ENCODE data around the gene ATP9B. TPM values are rescaled to one million over a fixed set of nuclear protein-coding genes. Genes with fewer than 3 reads are reported as not detected.

Gene ATP9B
- total RNA-seq, 1 experiment from 2014 or later: 25.5 TPM

GRCh38 chr18:79395761-79396404 lies 326.7 kb downstream of the ATP9B start, which contains the start of gene NFATC1:
NFATC1 (plus strand) TSS chr18:79395930; CDS start chr18:79396225, 295 bp downstream.
- CTCF ChIA-PET: interaction anchor here (0.7 to 1.2 kb wide), 3 partner anchors 15 to 218 kb away, joined by 3 to 4 read pairs (median 3); no protein-coding TSS in a partner anchor
- Mint-ChIP-seq H3K27ac (ENCODE audit: low read depth, unreplicated experiment) (no peak within 1 kb of the TSS), H3K27me3 (ENCODE audit: insufficient read depth, unreplicated experiment) (no peaks in the 10 kb centered on the region)

GRCh38 chr18:79396431-79397246 lies 327.4 kb downstream of the ATP9B start:
- Mint-ChIP-seq H3K4me3 (ENCODE audit: unreplicated experiment) (peak overlapping the region; percentile 71), H3K9me3 (ENCODE audit: unreplicated experiment) (no peaks in the 10 kb centered on the region), H3K36me3 (ENCODE audit: insufficient read depth, unreplicated experiment) (no peaks in the 10 kb centered on the region), H3K27me3 (ENCODE audit: insufficient read depth, unreplicated experiment) (no peaks in the 10 kb centered on the region), H3K4me1 (ENCODE audit: insufficient read depth, unreplicated experiment) (no peaks in the 10 kb centered on the region), H3K27ac (ENCODE audit: low read depth, unreplicated experiment) (no peak overlapping the region)
- no TSS peak for BruUV-seq (replicated peaks)
- DNase-seq (ENCODE audit: unreplicated experiment): peak; percentile 45
- ChIA-PET POLR2A (no interaction called here), CTCF (interaction anchor here (0.7 to 1.2 kb wide), 3 partner anchors 16 to 217 kb away, joined by 3 to 4 read pairs (median 3); no protein-coding TSS in a partner anchor)
- intact Hi-C loops (cut with micrococcal nuclease): no loop called here
- TF ChIP-seq CTCF (IDR thresholded peaks at IDR 0.05; ENCODE audit: unreplicated experiment): no peak

More at GRCh38 chr18:79395761-79396404, 326.7 kb downstream of the ATP9B start, which contains the start of gene NFATC1:
- no peaks in the 10 kb centered on the region for H3K9me3 Mint-ChIP-seq (ENCODE audit: unreplicated experiment)
- no peaks in the 10 kb centered on the region for H3K36me3 Mint-ChIP-seq (ENCODE audit: insufficient read depth, unreplicated experiment)
- POLR2A ChIA-PET: interaction anchor here (0.6 kb wide), 1 partner anchor 299 kb away, joined by 3 read pairs; no protein-coding TSS in a partner anchor
- peak within 1 kb of the TSS; percentile 71 for H3K4me3 Mint-ChIP-seq (ENCODE audit: unreplicated experiment)
- no peaks in the 10 kb centered on the region for H3K4me1 Mint-ChIP-seq (ENCODE audit: insufficient read depth, unreplicated experiment)
- no TSS peak for BruUV-seq (replicated peaks)
- peak; percentile 34 for DNase-seq (ENCODE audit: unreplicated experiment)
- TF ChIP-seq CTCF (IDR thresholded peaks at IDR 0.05; ENCODE audit: unreplicated experiment): no peak
- intact Hi-C loops (cut with micrococcal nuclease): no loop called here

GRCh38 chr18:79397247-79397829 lies 328.1 kb downstream of the ATP9B start:
- no peaks in the 10 kb centered on the region for H3K4me1 Mint-ChIP-seq (ENCODE audit: insufficient read depth, unreplicated experiment)
- no peak for DNase-seq (ENCODE audit: unreplicated experiment)
- no peak overlapping the region for H3K4me3 Mint-ChIP-seq (ENCODE audit: unreplicated experiment)
- no peak for TF ChIP-seq CTCF (IDR thresholded peaks at IDR 0.05; ENCODE audit: unreplicated experiment)
- no peak overlapping the region for H3K27ac Mint-ChIP-seq (ENCODE audit: low read depth, unreplicated experiment)
- TSS peak; percentile 18 for BruUV-seq (replicated peaks)
- no peaks in the 10 kb centered on the region for H3K9me3 Mint-ChIP-seq (ENCODE audit: unreplicated experiment)
- CTCF ChIA-PET: interaction anchor here (1.2 to 1.4 kb wide), 3 partner anchors 16 to 132 kb away, joined by 4 to 6 read pairs (median 5); no protein-coding TSS in a partner anchor
- POLR2A ChIA-PET: no interaction called here
- H3K36me3 Mint-ChIP-seq (ENCODE audit: insufficient read depth, unreplicated experiment): no peaks in the 10 kb centered on the region
- intact Hi-C loops (cut with micrococcal nuclease): no loop called here
- H3K27me3 Mint-ChIP-seq (ENCODE audit: insufficient read depth, unreplicated experiment): no peaks in the 10 kb centered on the region
